HG03442 (cell line): ENCODE results near the gene TCHHL1.
A peak's percentile ranks its signal among the peaks of the same experiment; 100 is the strongest.

ENCODE experiments used
- ATAC-seq: cut with Tn5 transposase; IDR thresholded peaks from one replicate; pipeline ENCODE4 v1.9.1; 2021; ENCODE audit warnings: mild to moderate bottlenecking, moderate library complexity; ENCODE audit not compliant: unreplicated experiment

The TCHHL1 gene

DNA sequence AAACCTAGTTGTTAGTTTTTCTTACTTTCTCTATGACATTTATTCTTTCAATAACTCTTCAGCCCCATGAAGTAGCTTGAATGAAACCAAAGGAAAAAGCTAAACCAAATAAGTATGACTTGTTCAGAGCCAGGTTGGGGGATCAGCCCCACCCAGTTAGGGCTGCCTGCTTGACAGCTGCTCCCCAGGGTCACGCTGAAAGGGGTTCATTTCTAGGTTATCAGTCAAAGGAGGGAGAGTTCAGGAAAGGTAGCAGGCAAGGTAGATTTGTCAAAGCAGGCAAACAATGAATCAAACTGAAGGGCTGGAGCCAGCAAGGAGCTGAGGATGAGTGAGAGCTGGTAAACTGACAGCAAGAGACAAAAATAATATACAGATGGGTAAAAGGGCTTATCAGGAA, 49.0 kb downstream of the TCHHL1 start:
- no peak for ATAC-seq

DNA sequence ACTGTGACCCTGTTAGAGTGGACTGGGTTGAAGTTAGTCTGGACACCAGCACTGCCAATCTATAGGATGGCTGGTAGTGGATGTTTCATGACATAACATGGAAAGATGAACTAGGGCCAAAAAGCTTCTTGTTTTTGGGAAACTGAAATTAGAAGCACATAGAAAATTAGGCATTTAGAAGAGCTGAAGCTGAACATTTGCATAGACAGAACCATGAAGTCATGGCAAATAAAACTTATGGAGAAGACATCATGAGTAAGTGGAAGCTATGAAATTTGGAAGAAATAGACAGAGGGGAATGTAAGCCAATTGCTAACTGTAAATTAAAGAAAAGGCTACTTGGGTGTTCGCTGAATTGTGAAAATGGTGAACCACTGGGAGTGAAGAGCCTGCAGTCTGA, 49.4 kb downstream of the TCHHL1 start:
- no peak for ATAC-seq

DNA sequence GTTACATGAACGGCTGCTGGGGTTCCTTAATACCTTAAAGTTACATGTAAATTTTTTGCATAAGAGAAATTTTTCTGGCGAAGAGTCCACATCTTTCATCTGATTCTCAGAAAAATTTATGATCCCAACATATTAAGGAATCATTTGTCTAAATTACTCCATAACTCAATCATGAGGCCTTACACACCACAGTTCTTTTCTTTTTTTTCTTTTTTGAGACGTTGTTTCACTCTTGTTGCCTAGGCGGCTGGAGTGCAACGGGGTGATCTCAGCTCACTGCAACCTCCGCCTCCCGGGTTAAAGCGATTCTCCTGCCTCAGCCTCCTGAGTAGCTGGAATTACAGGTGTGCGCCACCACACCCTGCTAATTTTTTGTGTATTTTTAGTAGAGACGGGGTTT, 50.0 kb downstream of the TCHHL1 start:
- no peak for ATAC-seq

DNA sequence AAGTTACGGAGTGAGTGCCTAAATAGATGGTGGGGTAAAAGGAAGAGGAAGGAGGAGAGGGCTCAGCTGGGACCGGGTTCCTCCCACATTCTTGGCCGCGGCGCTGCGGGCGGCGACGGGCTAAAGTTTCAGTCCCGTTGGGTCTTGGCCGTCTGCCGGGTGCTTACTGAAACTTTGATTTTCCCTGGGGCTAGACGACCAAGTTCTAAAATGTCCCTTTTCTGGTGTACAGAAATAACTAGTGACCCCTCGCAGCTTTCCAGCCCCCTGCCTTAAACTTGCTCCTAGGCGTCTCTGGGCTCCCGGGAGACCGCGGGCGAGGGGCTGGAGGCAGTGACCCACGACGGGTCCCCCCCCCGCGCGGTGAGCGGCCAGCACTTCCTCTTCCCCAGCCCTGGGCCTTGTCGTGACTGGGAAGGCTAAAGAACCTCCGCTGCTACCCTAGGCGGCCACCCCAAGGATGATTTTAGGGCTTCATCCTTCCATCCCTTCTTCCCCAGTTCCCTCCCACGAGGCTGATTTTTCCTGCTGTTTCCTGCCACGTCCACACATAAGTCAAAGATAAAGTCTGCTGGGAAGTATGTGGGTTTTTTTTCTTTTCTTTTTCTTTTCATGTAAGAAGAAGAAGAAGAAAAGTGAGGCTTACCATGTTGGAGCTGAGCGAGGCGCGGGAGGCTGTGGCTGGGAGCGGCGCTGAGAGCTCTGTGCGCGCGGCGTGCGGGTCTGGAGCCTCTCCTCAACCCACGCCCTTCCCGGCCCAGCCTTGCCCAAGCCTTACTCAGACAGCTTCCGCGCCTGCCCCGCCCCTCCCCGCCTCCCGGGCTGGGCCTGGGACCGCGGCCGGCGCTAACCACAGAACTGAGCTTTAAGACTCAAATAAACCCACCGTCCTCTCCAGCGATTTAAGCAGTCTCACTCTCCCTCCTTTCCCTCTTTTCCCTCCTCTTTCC, 52.3 kb downstream of the TCHHL1 start, which contains the start of gene S100A11:
Gene S100A11 (minus strand): TSS at position 738 of the 950 bp plus-strand sequence. CDS start 89 bp downstream, at position 649.
- peak; percentile 38 for ATAC-seq

DNA sequence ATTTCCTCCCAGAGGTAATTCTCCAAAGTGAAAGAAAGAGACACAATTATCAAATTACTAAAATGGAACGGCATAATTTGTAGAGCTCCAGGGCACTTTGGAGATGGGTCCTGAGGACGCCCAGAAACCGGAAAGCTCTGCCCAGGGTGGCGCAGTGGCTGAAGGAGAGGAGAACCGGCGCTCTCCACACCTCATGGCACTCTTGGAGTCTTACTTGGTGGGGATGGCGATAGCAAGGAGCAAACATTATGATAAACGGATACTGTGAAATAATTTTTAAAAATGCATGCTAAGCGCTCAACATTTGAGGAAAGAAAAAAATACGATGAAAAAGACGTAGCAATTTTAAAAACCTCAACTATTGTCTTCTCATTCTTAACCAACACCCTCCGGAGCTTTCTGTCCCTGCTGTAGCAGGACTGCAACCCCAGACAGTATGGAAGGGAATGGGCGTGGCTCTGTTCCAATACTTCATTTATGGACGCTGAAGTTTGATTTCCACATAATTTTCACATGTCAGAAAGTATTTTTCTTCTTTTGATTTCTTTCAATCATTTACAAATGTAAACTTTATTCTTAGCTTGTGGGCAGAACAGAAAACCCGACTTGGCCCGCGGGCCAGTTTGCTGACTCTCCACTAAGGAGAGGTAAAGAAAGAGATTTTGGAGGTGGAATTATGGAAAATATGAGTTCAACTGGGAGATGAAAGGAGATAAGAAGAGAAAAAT, 53.2 kb downstream of the TCHHL1 start:
- ATAC-seq, result no peak

DNA sequence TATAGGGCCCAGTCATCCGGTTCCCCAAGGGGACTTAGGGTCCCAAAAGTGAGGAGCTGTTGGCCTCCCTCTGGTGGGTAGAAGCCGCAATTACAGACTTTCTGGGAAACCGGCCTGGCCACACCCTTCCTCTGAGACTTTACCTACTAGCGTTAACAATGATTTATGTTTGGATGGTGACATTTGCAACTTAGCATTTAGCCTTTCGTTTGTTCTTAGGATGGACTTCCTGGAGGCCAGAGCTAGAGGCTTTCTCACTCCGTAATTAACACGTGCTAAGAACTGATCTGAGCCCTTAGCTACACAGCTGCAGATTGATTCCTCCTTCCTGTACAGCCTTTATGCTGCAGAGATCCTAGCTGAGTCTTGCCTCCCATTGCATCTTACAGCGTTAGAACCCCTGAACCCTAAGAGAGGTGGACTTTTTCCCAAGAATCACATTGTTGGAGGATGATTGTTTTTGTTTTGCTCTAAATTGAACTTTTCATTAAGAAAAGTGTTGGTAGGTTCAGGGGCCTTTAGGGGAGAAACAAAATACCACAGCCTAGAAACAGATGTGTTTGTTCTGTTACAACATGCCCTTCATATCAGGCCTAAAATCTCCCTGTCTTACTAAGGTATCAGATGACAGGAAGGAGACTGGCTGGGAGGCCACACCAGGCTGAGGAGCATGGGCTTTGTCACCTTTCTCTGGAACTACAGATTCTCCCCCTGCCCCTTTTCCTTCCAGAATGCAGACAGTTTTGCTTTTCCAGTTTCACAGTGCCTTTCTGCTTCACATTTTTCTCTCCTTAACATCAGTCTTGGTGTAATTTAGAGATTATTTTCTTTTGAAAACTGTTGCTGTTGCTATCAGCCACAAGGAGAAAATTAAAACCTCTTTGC, 54.0 kb downstream of the TCHHL1 start:
- ATAC-seq, result no peak

DNA sequence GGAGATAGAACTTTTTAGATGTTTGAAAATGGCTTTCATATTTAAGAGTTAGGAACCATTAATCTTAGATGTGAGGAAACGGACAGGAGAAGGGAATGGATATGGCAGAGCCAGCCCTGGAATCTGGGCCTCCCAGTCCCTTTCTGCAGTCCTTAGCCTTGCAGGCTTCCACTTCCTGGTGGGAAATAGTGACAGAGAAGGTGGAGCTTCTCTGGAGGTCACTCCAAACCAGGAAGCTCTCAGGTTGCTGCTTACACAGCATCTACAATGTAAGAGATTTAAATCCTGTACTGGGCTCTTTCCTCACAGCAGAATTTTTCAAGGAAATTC, 54.6 kb downstream of the TCHHL1 start:
- ATAC-seq, result no peak
